PC-9 (cell line): ENCODE measurements around the gene PRMT1.

Experiments
- EZH2 ChIP-seq: fragments of 200-600 bp; sonication (generic); IDR thresholded peaks from 2 replicates; pipeline ENCODE4 v1.8.0; 2017; ENCODE audit warnings: antibody characterized with exemption, low read depth
- TF ChIP-seq, protein P1 (sequence below): fragments of 200-600 bp; sonication (generic); conservative IDR thresholded peaks from 2 replicates; pipeline ENCODE4 v1.6.1; 2017; ENCODE audit warnings: mixed run types, antibody characterized with exemption, mild to moderate bottlenecking, moderate library complexity

DNA sequence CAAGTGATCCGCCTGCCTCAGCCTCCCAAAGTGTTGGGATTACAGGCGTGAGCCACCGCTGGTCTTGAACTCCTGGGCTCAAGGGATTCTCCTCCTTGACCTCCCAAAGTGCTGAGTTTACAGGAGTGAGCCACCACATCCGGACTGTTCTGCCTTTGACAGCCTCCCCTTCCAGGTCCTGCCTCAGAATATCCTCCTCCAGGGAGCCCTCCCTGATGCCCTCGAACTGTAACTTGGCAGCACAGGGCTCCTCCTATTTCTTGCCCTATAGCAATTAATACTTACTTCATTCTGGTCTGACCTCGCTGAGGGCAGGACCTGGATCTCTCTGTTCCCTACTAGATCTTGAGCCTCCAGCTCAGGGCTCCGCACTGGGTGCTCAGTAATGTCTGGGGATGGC is 19.8 kb downstream of the PRMT1 start:
- TF ChIP-seq, protein P1, sequence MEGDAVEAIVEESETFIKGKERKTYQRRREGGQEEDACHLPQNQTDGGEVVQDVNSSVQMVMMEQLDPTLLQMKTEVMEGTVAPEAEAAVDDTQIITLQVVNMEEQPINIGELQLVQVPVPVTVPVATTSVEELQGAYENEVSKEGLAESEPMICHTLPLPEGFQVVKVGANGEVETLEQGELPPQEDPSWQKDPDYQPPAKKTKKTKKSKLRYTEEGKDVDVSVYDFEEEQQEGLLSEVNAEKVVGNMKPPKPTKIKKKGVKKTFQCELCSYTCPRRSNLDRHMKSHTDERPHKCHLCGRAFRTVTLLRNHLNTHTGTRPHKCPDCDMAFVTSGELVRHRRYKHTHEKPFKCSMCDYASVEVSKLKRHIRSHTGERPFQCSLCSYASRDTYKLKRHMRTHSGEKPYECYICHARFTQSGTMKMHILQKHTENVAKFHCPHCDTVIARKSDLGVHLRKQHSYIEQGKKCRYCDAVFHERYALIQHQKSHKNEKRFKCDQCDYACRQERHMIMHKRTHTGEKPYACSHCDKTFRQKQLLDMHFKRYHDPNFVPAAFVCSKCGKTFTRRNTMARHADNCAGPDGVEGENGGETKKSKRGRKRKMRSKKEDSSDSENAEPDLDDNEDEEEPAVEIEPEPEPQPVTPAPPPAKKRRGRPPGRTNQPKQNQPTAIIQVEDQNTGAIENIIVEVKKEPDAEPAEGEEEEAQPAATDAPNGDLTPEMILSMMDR, result no peak
- TF ChIP-seq EZH2, result no peak
